Endothelial cell of umbilical vein (primary cell): ENCODE measurements around the gene RASA2. TPM values are rescaled to one million over a fixed set of nuclear protein-coding genes. Genes with fewer than 3 reads are reported as not detected.

Source experiments
- BruUV-seq: library from RNA; stranded (reverse); fragments of 400-500 nt; replicated peaks from 2 replicates; lab custom pipeline; 2021; lab: Mats Ljungman, UMichigan
- CTCF ChIA-PET: fragments of 300-600, 350-600 bp; sonication (Branson Sonifier 250); formaldehyde crosslinking; loops from one replicate; lab custom pipeline; 2021; ENCODE audit warnings: antibody characterized with exemption, inconsistent platforms; lab: Charles Lee
- POLR2A ChIA-PET: fragments of 300-600, 350-600 bp; sonication (Branson Sonifier 250); formaldehyde crosslinking; loops from one replicate; lab custom pipeline; 2021; ENCODE audit warnings: antibody characterized with exemption, inconsistent platforms; lab: Charles Lee
- DNase-seq: peaks from one replicate; pipeline ENCODE4 v3.0.0-alpha.2; 2011; ENCODE audit warnings: low read depth, low spot score
- FAIRE-seq: peaks from 2 replicates; lab custom pipeline; 2011; peaks lifted over from hg19 to GRCh38; lab: Jason Lieb, UNC
- H2AFZ ChIP-seq: 2 replicates; pipeline ENCODE4 v1.6.0; 2012; ENCODE audit warnings: low read depth, low read length, control low read depth, inconsistent platforms
- H3K27ac ChIP-seq: 2 replicates; pipeline ENCODE4 v1.5.1; 2011; ENCODE audit warnings: low read depth, mild to moderate bottlenecking, control low read depth, low read length, moderate library complexity; ENCODE audit not compliant: insufficient read depth
- H3K27me3 ChIP-seq, 2 experiments: 2 replicates each; pipeline versions ENCODE4 v1.6.0 to v1.6.1; 2011; ENCODE audit warnings: low read length in 2 of 2, mixed read lengths in 1 of 2; ENCODE audit not compliant: control insufficient read depth in 2 of 2, insufficient read depth in 2 of 2
- H3K36me3 ChIP-seq, 2 experiments: 2 replicates in 1 of 2; 3 replicates in 1 of 2; pipeline ENCODE4 v1.5.1; 2011; ENCODE audit warnings: low read length in 2 of 2, mild to moderate bottlenecking in 1 of 2, moderate library complexity in 1 of 2; ENCODE audit not compliant: control insufficient read depth in 2 of 2, insufficient read depth in 2 of 2; ENCODE audit errors: extremely low read depth in 1 of 2
- H3K4me1 ChIP-seq: 3 replicates; pipeline ENCODE4 v1.5.1; 2011; ENCODE audit warnings: mild to moderate bottlenecking, low read length; ENCODE audit not compliant: control insufficient read depth, insufficient read depth; ENCODE audit errors: extremely low read depth
- H3K4me2 ChIP-seq: 2 replicates; pipeline ENCODE4 v1.6.1; 2011; ENCODE audit warnings: low read length, control low read depth, mixed read lengths; ENCODE audit not compliant: insufficient read depth
- H3K4me3 ChIP-seq, 3 experiments: fragments of 200-600 bp in 1 of 3; sonication (generic), shearing (Covaris generic) in 1 of 3; replicated peaks in 1 of 3; 2 replicates each; pipeline ENCODE4 v1.5.1; 2011 to 2016; ENCODE audit warnings: control low read depth in 3 of 3, low read length in 3 of 3, mild to moderate bottlenecking in 2 of 3, inconsistent platforms in 1 of 3, low read depth in 1 of 3, moderate library complexity in 1 of 3; ENCODE audit not compliant: insufficient read depth in 1 of 3
- H3K79me2 ChIP-seq: 2 replicates; pipeline ENCODE4 v1.6.0; 2012; ENCODE audit warnings: low read length, inconsistent platforms; ENCODE audit not compliant: control insufficient read depth, insufficient read depth
- H3K9ac ChIP-seq: replicated peaks from 2 replicates; pipeline ENCODE3; 2011; ENCODE audit warnings: low read length, control low read depth; ENCODE audit not compliant: insufficient read depth; ENCODE audit errors: extremely low read depth
- H3K9me1 ChIP-seq: replicated peaks from 3 replicates; pipeline ENCODE4 v1.6.0; 2011; ENCODE audit warnings: mild to moderate bottlenecking, low read length; ENCODE audit not compliant: control insufficient read depth, insufficient read depth; ENCODE audit errors: extremely low read depth
- H3K9me3 ChIP-seq: replicated peaks from 2 replicates; pipeline ENCODE4 v1.5.1; 2012; ENCODE audit warnings: low read length, inconsistent platforms; ENCODE audit not compliant: control insufficient read depth, insufficient read depth
- H4K20me1 ChIP-seq: replicated peaks from 2 replicates; pipeline ENCODE3; 2011; ENCODE audit warnings: mild to moderate bottlenecking, low read length; ENCODE audit not compliant: control insufficient read depth, insufficient read depth; ENCODE audit errors: extremely low read depth
- EZH2 ChIP-seq: IDR thresholded peaks from 2 replicates; pipeline ENCODE4 v1.6.1; 2012; ENCODE audit warnings: borderline replicate concordance, low read depth, mild to moderate bottlenecking, moderate library complexity, low read length, inconsistent platforms; ENCODE audit not compliant: severe bottlenecking
- FOS ChIP-seq: IDR thresholded peaks from 2 replicates; pipeline ENCODE4 v1.6.1; 2011; ENCODE audit warnings: mild to moderate bottlenecking, low read length, moderate library complexity, borderline replicate concordance; ENCODE audit not compliant: insufficient read depth
- GATA2 ChIP-seq: IDR thresholded peaks from 2 replicates; pipeline ENCODE4 v1.7.0; 2011; ENCODE audit warnings: low read depth, mild to moderate bottlenecking, moderate library complexity, mixed read lengths, low read length; ENCODE audit not compliant: insufficient read length, insufficient read depth
- JUN ChIP-seq: IDR thresholded peaks from 2 replicates; pipeline ENCODE4 v1.6.1; 2011; ENCODE audit warnings: borderline replicate concordance, low read depth; ENCODE audit not compliant: insufficient read length, insufficient read depth
- MYC ChIP-seq: IDR thresholded peaks from one replicate; pipeline ENCODE4 v1.6.1; 2011; ENCODE audit warnings: mild to moderate bottlenecking, low read depth, low read length
- POLR2A ChIP-seq: IDR thresholded peaks from 2 replicates; pipeline ENCODE4 v1.6.1; 2012; ENCODE audit warnings: low read depth, mild to moderate bottlenecking, control low read depth, low read length
- POLR2AphosphoS5 ChIP-seq: IDR thresholded peaks from 2 replicates; pipeline ENCODE4 v1.6.1; 2012; ENCODE audit warnings: low read depth, mild to moderate bottlenecking, control low read depth, low read length, moderate library complexity; ENCODE audit not compliant: insufficient read depth
- dilution Hi-C: fragments of 300-500 bp; cut with MboI; formaldehyde crosslinking; loops from one replicate; pipeline ENCODE4 v1.15.0; 2019; ENCODE audit warnings: low sequenced_read_pairs; ENCODE audit not compliant: extremely low pct_ligation_motif_present
- intact Hi-C: fragments of 100-400 bp; cut with micrococcal nuclease; formaldehyde crosslinking; loops from one replicate; pipeline ENCODE4 v1.10.0; 2022
- polyA plus RNA-seq, 4 experiments: library from polyadenylated mRNA; depleted of rRNA in 3 of 4; stranded (reverse) in 3 of 4; unstranded in 1 of 4; fragments of >200 nt; gene quantifications; 2 replicates each; pipeline versions ENCODE4 v1.2.1 to v1.2.3, GENCODE V29; 2011 to 2012; ENCODE audit warnings: missing spikeins in 1 of 4
- total RNA-seq: library from RNA; stranded (reverse); gene quantifications from 2 replicates; pipeline ENCODE4 v1.2.3, GENCODE V29; 2021
- TF ChIP-seq, protein P1 (sequence below): IDR thresholded peaks from 2 replicates; pipeline ENCODE4 v1.6.1; 2011; ENCODE audit not compliant: insufficient read depth, insufficient read length
- TF ChIP-seq, protein P2 (sequence below), 2 donors: IDR thresholded peaks; 1 replicate in 1 of 2; 2 replicates in 1 of 2; pipeline ENCODE4 v1.5.1; 2011; ENCODE audit warnings: low read length in 2 of 2, mild to moderate bottlenecking in 2 of 2, moderate library complexity in 2 of 2, control low read depth in 1 of 2, inconsistent platforms in 1 of 2, low read depth in 1 of 2; ENCODE audit not compliant: insufficient read depth in 1 of 2; ENCODE audit errors: extremely low read depth in 1 of 2

The RASA2 gene
- total and polyA plus RNA-seq, 2 donors (not counting 3 experiments of a cell fraction or from before 2014, with no cell fraction given): 3.1 to 20.2 TPM

GRCh38 chr3:141524988-141525387, 38.2 kb downstream of the RASA2 start:
- Histone ChIP-seq H3K9me3 (no peaks in the 10 kb centered on the region), H3K4me3 (no peak overlapping the region), H3K36me3 (peaks cover 0 to 2% of the 10 kb centered on the region in 2 experiments), H3K9me1 (no peaks in the 10 kb centered on the region), H4K20me1 (no peaks in the 10 kb centered on the region), H3K4me2 (peak overlapping the region; percentile 52), H3K27me3 (no peaks in the 10 kb centered on the region), H3K9ac (peak overlapping the region; percentile 14), H3K27ac (peak overlapping the region; percentile 48), H2AFZ (no peak overlapping the region), H3K4me1 (peaks cover 39% of the 10 kb centered on the region), H3K79me2 (peaks cover 78% of the 10 kb centered on the region)
- no TSS peak for BruUV-seq
- TF ChIP-seq, protein P1, sequence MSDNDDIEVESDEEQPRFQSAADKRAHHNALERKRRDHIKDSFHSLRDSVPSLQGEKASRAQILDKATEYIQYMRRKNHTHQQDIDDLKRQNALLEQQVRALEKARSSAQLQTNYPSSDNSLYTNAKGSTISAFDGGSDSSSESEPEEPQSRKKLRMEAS: no peak
- TF ChIP-seq GATA2: no peak
- no peak for TF ChIP-seq FOS
- TF ChIP-seq POLR2A: no peak
- TF ChIP-seq MYC: no peak
- TF ChIP-seq JUN: no peak
- TF ChIP-seq, protein P2, sequence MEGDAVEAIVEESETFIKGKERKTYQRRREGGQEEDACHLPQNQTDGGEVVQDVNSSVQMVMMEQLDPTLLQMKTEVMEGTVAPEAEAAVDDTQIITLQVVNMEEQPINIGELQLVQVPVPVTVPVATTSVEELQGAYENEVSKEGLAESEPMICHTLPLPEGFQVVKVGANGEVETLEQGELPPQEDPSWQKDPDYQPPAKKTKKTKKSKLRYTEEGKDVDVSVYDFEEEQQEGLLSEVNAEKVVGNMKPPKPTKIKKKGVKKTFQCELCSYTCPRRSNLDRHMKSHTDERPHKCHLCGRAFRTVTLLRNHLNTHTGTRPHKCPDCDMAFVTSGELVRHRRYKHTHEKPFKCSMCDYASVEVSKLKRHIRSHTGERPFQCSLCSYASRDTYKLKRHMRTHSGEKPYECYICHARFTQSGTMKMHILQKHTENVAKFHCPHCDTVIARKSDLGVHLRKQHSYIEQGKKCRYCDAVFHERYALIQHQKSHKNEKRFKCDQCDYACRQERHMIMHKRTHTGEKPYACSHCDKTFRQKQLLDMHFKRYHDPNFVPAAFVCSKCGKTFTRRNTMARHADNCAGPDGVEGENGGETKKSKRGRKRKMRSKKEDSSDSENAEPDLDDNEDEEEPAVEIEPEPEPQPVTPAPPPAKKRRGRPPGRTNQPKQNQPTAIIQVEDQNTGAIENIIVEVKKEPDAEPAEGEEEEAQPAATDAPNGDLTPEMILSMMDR (IDR thresholded peaks at IDR 0.05; ENCODE audit: extremely low read depth in 1 of 2, insufficient read depth in 1 of 2, low read depth in 1 of 2, low read length in 2 of 2): no peak
- TF ChIP-seq POLR2AphosphoS5: no peak
- TF ChIP-seq EZH2: no peak
- FAIRE-seq: no peak
- intact Hi-C loops (no loop called here), dilution Hi-C loops (no loop called here)
- POLR2A ChIA-PET: interaction anchor here (0.6 to 1.3 kb wide), 3 partner anchors 28 to 39 kb away, joined by 3 to 6 read pairs (median 4); no protein-coding TSS in a partner anchor
- peak; percentile 48 for DNase-seq
- CTCF ChIA-PET: interaction anchor here (1.0 to 2.5 kb wide), 6 partner anchors 10 to 65 kb away, joined by 3 to 14 read pairs (median 4); no protein-coding TSS in a partner anchor
